ENCODE measurements around the gene DNAJB8. TPM values are rescaled to one million over a fixed set of nuclear protein-coding genes. Genes with fewer than 3 reads are reported as not detected.
A peak's percentile ranks its signal among the peaks of the same experiment; 100 is the strongest.

The DNAJB8 gene
- total and polyA plus RNA-seq, 4 donors: not detected

GRCh38 chr3:128495435-128495970 lies 28.8 kb upstream of the DNAJB8 start:
- Histone ChIP-seq H3K36me3 (ENCODE audit: control insufficient read depth, insufficient read depth, low read length) (no peaks in the 10 kb centered on the region), H3K4me1 (ENCODE audit: control insufficient read depth, insufficient read depth, low read length) (peaks cover 35% of the 10 kb centered on the region), H3K4me3 (ENCODE audit: low read depth, low read length) (no peak overlapping the region), H3K27me3 (ENCODE audit: control insufficient read depth, insufficient read depth, low read length) (peaks cover 93% of the 10 kb centered on the region), H3K27ac (ENCODE audit: low read depth, low read length) (no peak overlapping the region), H3K9me3 (ENCODE audit: control insufficient read depth, insufficient read depth, low read length) (no peaks in the 10 kb centered on the region)
- 70% methylated on average over 7 of the region's 9 CpGs for WGBS (ENCODE audit: insufficient coverage)
- no peak for DNase-seq (ENCODE audit: low read depth in 4 of 6, low spot score in 6 of 6)

DNA sequence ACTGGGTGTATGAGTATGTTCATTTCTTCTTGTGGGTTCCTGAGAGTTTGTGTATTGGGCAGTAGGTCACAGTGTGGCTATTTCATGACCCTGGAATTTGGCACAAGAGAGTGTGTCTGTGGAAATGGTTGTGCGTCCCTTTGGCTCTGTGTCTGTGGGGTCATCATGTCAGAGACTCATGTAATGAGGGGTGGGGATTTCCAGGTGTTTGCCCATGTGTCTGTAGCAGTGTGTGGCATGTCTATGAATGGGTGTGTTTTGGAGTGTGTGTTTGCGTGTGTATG lies 27.6 kb upstream of the DNAJB8 start:
- WGBS (ENCODE audit: insufficient coverage): 68% methylated on average over 2 of the region's 2 CpGs
- peaks cover 46% of the 10 kb centered on the region for H3K4me1 ChIP-seq (ENCODE audit: control insufficient read depth, insufficient read depth, low read length)

GRCh38 chr3:128493570-128494366 lies 27.1 kb upstream of the DNAJB8 start:
- H3K9me3 ChIP-seq (ENCODE audit: control insufficient read depth, insufficient read depth, low read length): no peaks in the 10 kb centered on the region
- H3K27ac ChIP-seq (ENCODE audit: low read depth, low read length): no peak overlapping the region
- H3K4me1 ChIP-seq (ENCODE audit: control insufficient read depth, insufficient read depth, low read length): peaks cover 52% of the 10 kb centered on the region
- no peak for DNase-seq (ENCODE audit: low read depth in 4 of 6, low spot score in 6 of 6)
- no peak overlapping the region for H3K4me3 ChIP-seq (ENCODE audit: low read depth, low read length)
- WGBS (ENCODE audit: insufficient coverage): 6% methylated on average over 11 of the region's 13 CpGs
- no peaks in the 10 kb centered on the region for H3K36me3 ChIP-seq (ENCODE audit: control insufficient read depth, insufficient read depth, low read length)
- H3K27me3 ChIP-seq (ENCODE audit: control insufficient read depth, insufficient read depth, low read length): peaks cover 96% of the 10 kb centered on the region

More for the DNA sequence above, 27.6 kb upstream of the DNAJB8 start:
- Histone ChIP-seq H3K36me3 (ENCODE audit: control insufficient read depth, insufficient read depth, low read length) (no peaks in the 10 kb centered on the region), H3K4me3 (ENCODE audit: low read depth, low read length) (no peak overlapping the region), H3K27ac (ENCODE audit: low read depth, low read length) (no peak overlapping the region), H3K27me3 (ENCODE audit: control insufficient read depth, insufficient read depth, low read length) (peaks cover 96% of the 10 kb centered on the region), H3K9me3 (ENCODE audit: control insufficient read depth, insufficient read depth, low read length) (no peaks in the 10 kb centered on the region)
- no peak for DNase-seq (ENCODE audit: low read depth in 4 of 6, low spot score in 6 of 6)

DNA sequence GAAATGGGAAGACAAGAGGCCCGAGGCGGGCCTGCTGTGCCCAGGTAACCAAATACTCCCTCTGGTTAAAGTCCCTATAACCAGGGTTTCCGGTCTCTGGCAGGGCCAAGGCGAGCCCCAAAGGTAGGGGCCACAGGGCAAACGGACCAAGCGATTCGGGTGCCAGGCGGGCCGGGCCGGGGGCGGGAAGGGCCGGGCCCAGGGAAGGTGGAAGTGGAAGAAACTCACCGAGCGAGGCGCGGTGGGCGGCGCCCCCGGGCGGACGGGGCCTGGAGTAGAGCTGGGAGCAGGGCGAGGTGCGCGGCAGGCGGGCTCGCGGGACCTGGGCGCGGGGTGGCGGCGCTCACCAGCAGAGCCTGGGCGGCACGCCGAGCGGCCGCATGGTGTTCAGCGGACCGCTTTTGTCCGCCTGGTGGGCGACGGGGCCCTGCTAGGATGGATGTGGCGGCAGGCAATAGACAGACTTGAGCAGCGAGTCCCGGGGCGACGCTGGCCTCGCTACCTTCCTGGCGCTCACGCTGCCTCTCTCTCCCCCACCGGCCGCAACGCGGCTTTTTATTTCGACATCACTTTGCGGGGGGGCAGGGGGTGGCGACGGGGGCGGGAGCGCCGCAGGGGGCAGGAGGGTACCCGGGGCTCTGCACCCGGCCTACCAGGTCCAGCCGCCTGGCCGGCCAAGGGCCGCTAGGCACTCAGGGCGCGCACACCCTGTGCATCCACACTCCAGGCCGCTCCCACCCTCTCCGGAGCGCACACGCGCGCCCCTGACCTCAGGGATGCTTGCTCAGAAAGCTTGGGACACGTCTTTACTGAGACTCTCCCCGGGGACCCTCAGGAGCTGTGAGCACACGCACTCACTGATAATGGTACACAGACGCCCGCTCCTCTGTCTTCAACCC lies 26.2 kb upstream of the DNAJB8 start, which contains the start of gene GATA2:
Gene GATA2, minus strand, starts transcription at position 531 of the 899 bp plus-strand sequence. CDS start 6,170 bp downstream, outside the sequence.
- H3K9me3 ChIP-seq (ENCODE audit: control insufficient read depth, insufficient read depth, low read length): no peaks in the 10 kb centered on the region
- no peak for DNase-seq (ENCODE audit: low read depth in 4 of 6, low spot score in 6 of 6)
- 1% methylated on average over 77 of the region's 78 CpGs for WGBS (ENCODE audit: insufficient coverage)
- no peak within 1 kb of the TSS for H3K4me3 ChIP-seq (ENCODE audit: low read depth, low read length)
- no peaks in the 10 kb centered on the region for H3K36me3 ChIP-seq (ENCODE audit: control insufficient read depth, insufficient read depth, low read length)
- H3K4me1 ChIP-seq (ENCODE audit: control insufficient read depth, insufficient read depth, low read length): peaks cover 58% of the 10 kb centered on the region
- peaks cover 96% of the 10 kb centered on the region for H3K27me3 ChIP-seq (ENCODE audit: control insufficient read depth, insufficient read depth, low read length)
- H3K27ac ChIP-seq (ENCODE audit: low read depth, low read length): no peak within 1 kb of the TSS

DNA sequence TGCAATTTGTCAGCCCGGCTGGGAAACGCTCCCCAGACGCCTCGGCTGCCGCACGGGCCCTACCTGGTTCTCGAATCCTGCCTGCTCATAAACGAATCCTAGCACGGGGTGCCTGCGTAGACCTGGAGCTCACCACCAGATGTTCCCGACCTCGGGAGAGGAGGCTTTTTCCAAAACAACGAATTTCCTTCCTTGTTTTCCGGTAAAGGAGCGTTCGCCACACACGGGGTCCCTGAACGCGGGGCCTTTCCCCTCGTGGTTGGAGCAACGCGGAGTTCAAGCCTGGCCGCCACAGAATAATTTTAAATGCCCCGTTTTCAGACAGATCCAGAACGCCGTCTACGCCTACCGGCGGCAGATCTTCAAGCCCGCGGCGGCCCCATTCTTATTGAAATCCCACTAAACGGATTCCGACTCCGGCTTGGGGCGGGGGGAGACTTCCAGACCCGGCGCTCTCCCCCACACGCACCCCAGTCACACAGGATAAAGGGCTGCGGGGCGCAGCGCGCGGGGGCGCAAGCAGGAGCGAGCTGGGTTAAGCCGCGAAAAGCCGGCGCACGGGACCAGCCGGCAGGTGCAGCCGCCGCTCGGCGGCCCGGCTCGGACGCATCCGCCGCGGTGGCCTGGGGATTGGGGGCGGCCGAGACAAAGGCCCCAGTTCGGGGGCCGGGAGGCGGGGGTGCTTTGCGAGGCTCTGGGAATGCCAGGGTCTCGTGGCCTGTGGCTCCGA lies 25.4 kb upstream of the DNAJB8 start:
- under 1% methylated on average over 70 of the region's 70 CpGs for WGBS (ENCODE audit: insufficient coverage)
- Histone ChIP-seq H3K4me1 (ENCODE audit: control insufficient read depth, insufficient read depth, low read length) (peaks cover 58% of the 10 kb centered on the region), H3K36me3 (ENCODE audit: control insufficient read depth, insufficient read depth, low read length) (no peaks in the 10 kb centered on the region), H3K27ac (ENCODE audit: low read depth, low read length) (no peak overlapping the region), H3K27me3 (ENCODE audit: control insufficient read depth, insufficient read depth, low read length) (peaks cover 99% of the 10 kb centered on the region), H3K9me3 (ENCODE audit: control insufficient read depth, insufficient read depth, low read length) (no peaks in the 10 kb centered on the region), H3K4me3 (ENCODE audit: low read depth, low read length) (no peak overlapping the region)
- peak in 2 of 6 donors; percentile 63 to 73 for DNase-seq (ENCODE audit: low read depth in 4 of 6, low spot score in 6 of 6)

DNA sequence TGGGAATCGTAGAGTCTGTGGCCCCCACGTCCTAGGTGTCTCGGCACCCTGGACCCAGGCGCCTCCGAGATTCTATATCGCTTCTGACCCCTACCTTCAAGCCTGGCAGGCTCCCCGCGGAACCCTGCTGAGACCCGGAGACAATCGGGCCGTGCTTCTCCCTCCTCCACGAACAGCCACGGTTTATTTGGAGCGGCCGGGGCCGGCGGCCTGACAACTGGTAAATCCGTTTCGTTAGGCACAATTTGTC lies 24.9 kb upstream of the DNAJB8 start:
- H3K27ac ChIP-seq (ENCODE audit: low read depth, low read length): no peak overlapping the region
- DNase-seq (ENCODE audit: low read depth in 4 of 6, low spot score in 6 of 6): no peak
- H3K4me1 ChIP-seq (ENCODE audit: control insufficient read depth, insufficient read depth, low read length): peaks cover 58% of the 10 kb centered on the region
- no peaks in the 10 kb centered on the region for H3K36me3 ChIP-seq (ENCODE audit: control insufficient read depth, insufficient read depth, low read length)
- H3K9me3 ChIP-seq (ENCODE audit: control insufficient read depth, insufficient read depth, low read length): no peaks in the 10 kb centered on the region
- under 1% methylated on average over 19 of the region's 19 CpGs for WGBS (ENCODE audit: insufficient coverage)
- peaks cover 99% of the 10 kb centered on the region for H3K27me3 ChIP-seq (ENCODE audit: control insufficient read depth, insufficient read depth, low read length)
- H3K4me3 ChIP-seq (ENCODE audit: low read depth, low read length): no peak overlapping the region

DNA sequence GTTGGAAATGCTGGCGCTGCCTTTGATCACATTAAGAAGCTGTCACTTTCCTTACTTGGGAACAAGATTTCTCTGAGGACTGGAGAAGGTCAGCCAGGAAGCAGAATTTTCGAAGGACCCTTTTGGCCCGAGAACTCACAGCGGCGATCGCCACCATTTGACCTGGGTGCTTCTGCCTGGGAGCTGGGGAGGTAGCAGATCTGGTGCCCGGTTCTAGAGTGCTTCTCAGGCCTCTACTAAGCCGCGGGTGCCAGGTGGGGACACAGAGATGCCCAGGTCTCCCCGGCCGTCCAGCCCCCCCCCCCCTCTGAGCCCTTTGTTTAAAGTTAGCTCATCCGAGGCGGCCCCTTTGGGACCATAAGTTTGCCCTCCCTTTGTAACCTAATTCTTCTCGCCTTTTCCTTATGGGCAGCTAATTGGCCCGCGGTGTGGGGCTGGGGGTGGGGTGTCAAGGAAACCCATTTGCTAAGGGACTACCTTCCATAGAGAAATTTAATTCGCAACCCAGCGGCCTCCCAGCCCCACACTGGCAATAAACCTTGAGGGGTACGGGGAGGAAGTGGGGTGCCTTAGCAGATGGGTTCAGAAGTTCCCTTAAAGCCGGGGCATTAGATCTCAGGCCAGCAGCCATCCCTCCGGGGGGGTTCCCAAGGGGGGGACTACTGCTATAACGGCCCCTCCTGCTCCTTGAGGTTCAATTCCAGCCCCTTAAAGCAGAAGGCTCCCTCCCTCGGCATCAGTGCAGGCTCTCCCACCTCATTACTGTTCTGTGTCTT lies 24.4 kb upstream of the DNAJB8 start:
- Histone ChIP-seq H3K9me3 (ENCODE audit: control insufficient read depth, insufficient read depth, low read length) (no peaks in the 10 kb centered on the region), H3K27me3 (ENCODE audit: control insufficient read depth, insufficient read depth, low read length) (peaks cover 99% of the 10 kb centered on the region), H3K4me3 (ENCODE audit: low read depth, low read length) (no peak overlapping the region), H3K4me1 (ENCODE audit: control insufficient read depth, insufficient read depth, low read length) (peaks cover 59% of the 10 kb centered on the region), H3K36me3 (ENCODE audit: control insufficient read depth, insufficient read depth, low read length) (no peaks in the 10 kb centered on the region), H3K27ac (ENCODE audit: low read depth, low read length) (no peak overlapping the region)
- 6% methylated on average over 15 of the region's 23 CpGs for WGBS (ENCODE audit: insufficient coverage)
- DNase-seq (ENCODE audit: low read depth in 4 of 6, low spot score in 6 of 6): peak in 1 of 6 donors; percentile 21

- peaks cover 99% of the 10 kb centered on the region for H3K27me3 ChIP-seq (ENCODE audit: control insufficient read depth, insufficient read depth, low read length)
- no peak overlapping the region for H3K4me3 ChIP-seq (ENCODE audit: low read depth, low read length)
- WGBS (ENCODE audit: insufficient coverage): 0% methylated on average over 6 of the region's 10 CpGs
- no peak overlapping the region for H3K27ac ChIP-seq (ENCODE audit: low read depth, low read length)
- no peak for DNase-seq (ENCODE audit: low read depth in 4 of 6, low spot score in 6 of 6)
- peaks cover 59% of the 10 kb centered on the region for H3K4me1 ChIP-seq (ENCODE audit: control insufficient read depth, insufficient read depth, low read length)
- no peaks in the 10 kb centered on the region for H3K36me3 ChIP-seq (ENCODE audit: control insufficient read depth, insufficient read depth, low read length)
- H3K9me3 ChIP-seq (ENCODE audit: control insufficient read depth, insufficient read depth, low read length): no peaks in the 10 kb centered on the region
These were observed 23.9 kb upstream of the DNAJB8 start for GRCh38 chr3:128490650-128490914.
